Amygdala (tissue), 56 donors: Measurements from ENCODE around the gene RNASEH1.

ENCODE experiments used
- DNase-seq, 56 donors: peaks; one replicate each; lab custom pipeline; 2025; lab: John Stamatoyannopoulos, UW

RNASEH1 gene, protein sequence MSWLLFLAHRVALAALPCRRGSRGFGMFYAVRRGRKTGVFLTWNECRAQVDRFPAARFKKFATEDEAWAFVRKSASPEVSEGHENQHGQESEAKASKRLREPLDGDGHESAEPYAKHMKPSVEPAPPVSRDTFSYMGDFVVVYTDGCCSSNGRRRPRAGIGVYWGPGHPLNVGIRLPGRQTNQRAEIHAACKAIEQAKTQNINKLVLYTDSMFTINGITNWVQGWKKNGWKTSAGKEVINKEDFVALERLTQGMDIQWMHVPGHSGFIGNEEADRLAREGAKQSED

GRCh38 chr2:3558205-3559014 lies at the start of gene RNASEH1:
Gene RNASEH1 (minus strand): TSS chr2:3558333. CDS start chr2:3558260, 73 bp downstream.
- peak; percentile 70 to 98 (median 94) for DNase-seq

DNA sequence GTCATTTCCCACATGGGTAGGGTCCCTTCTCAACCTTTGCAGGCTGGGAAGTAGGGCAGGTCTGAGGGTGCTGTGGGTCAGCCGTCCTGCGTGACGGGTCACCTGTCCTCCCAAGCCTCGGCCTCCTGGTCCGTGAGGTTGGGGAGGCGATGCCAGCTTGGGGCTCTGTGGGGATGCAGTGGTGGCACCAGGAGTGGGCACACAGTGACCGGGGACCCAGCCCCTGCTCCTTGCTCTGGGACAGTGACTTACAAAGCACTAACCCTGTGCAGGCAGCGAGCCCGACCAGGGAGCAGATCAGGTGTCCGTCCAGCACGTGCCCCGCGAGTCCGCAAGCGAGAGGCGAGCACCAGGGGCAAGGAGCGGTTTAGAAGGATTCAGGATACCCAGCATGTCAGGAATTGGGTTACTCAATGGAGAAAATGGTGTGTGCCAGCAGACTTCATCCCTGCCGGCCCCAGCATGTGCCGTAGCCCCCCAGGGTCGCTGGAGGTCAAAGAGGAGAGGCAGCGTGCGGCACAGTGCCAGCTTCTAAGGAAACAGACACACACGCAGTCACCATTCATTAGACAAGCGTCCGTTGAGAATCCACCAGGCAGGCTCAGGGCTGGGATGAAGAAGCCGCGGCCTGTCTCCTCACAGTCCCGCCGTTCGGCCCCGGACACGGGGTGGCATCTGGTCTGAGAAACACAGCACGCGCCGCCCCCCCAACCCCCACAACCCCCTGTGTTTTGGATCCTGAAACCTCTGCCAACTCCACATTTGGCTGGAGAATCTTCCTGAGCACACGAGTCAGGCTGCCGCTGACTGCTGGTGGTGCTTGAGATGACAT lies 48.5 kb upstream of the RNASEH1 start:
- peak in 5 of 56 donors; percentile 10 to 41 (median 31) for DNase-seq

GRCh38 chr2:3606028-3606369 lies 47.9 kb upstream of the RNASEH1 start:
- no peak for DNase-seq

DNA sequence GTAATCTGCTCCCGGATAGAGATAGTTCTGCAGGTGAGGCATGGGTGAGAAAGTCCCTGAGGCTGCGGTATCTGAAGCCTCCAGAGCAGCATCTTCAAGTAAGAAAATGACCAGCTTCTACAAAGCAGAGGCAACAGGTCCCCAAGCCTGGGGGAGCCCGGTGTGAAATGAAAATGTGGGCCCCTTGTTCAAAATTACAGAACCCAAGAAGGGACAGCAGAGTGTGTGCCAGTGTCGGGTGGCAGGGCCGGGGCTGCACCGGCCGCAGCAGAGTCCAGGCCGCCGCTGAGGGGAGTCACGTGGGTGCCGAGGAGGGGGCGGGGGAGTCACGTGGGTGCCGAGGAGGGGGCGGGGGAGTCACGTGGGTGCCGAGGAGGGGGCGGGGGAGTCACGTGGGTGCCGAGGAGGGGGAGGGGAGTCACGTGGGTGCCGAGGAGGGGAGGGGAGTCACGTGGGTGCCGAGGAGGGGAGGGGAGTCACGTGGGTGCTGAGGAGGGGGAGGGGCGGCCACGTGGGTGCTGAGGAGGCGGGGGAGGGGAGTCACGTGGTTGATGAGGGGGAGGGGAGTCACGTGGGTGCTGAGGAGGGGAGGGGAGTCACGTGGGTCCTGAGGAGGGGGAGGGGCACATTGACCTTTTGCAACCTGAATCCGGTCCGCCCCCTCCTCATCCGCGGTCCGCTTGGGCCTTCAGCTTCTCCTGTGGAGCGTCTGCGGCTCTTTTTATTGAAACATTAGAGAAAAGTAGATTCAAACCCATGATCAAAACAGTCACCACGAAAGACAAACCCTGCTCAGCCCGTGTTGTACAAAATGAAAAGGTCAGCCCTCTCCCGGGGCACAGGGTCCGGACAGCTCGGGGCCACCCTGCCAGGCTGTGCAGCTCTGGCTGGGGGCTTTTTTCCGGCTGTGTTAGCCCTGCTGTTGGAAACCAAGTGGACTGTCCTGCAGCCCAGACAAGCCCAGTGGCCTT lies 47.1 kb upstream of the RNASEH1 start:
- peak in 17 of 56 donors; percentile 9 to 80 (median 44) for DNase-seq

DNA sequence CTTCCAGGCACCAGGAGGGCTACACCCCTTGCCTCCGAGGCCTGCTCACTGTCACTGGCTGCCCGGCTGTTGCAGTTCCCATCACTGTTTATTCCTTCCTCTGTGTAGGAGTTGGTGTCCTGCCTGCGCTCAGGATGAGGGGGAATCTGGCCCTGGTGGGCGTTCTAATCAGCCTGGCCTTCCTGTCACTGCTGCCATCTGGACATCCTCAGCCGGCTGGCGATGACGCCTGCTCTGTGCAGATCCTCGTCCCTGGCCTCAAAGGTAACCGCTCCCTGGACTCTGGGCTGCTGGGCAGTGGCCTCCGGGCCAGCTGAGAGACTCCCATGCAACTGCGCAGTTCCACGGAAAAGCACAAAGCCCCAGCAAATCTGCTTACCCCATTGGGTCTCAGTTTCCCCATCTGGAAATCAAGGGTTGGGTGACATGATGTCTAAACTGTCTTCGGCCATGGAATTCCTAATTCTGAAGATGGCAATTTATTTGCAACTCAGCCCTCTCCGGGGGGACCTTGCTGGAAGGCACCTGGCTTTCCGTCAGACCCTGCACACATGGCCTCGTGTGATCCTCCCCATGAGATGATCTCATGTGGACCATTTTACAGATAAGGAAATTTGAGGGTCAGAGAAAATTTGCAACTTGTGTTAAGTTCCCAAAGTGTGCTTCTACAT lies 46.2 kb upstream of the RNASEH1 start:
- DNase-seq, result no peak

GRCh38 chr2:3603536-3604206 lies 45.5 kb upstream of the RNASEH1 start:
- DNase-seq, result no peak

DNA sequence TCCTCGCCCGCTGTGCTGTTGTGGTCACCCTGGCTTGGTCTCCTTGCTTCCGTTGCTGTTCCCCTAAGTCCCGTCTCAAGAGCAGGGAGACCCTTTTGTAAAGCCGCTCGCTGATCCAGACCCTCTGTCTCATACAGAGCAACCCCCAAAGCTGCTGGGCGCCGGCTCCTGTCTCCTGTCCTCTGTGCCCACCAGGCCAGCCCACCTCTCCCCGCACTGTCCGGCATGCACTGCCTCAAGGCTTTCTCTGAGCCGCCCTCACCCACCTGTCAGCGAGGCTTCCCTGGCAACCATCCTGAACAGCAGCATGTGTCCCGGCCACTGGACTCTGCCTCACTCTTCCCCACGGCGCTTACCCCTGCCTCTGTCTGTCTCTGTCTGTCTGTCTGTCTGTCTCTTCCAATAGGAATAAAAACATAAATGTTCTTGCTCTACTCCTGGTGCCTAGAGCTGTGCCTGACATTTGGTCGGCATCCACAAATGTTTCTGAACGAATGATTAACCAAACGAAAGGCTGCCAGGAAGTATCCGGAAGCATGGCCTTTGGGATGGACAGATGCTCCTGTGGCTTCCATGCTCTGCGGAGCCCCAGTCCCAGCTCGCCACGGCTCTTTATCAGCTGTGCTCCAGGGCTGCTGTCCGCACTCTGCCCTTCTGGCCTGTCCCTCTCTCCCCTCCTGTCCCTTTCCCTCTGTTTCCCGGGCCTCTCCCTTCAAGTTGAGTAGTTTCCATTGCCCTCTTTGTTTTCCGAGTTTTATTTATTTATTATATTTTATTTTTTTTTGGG lies 44.6 kb upstream of the RNASEH1 start:
- no peak for DNase-seq

DNA sequence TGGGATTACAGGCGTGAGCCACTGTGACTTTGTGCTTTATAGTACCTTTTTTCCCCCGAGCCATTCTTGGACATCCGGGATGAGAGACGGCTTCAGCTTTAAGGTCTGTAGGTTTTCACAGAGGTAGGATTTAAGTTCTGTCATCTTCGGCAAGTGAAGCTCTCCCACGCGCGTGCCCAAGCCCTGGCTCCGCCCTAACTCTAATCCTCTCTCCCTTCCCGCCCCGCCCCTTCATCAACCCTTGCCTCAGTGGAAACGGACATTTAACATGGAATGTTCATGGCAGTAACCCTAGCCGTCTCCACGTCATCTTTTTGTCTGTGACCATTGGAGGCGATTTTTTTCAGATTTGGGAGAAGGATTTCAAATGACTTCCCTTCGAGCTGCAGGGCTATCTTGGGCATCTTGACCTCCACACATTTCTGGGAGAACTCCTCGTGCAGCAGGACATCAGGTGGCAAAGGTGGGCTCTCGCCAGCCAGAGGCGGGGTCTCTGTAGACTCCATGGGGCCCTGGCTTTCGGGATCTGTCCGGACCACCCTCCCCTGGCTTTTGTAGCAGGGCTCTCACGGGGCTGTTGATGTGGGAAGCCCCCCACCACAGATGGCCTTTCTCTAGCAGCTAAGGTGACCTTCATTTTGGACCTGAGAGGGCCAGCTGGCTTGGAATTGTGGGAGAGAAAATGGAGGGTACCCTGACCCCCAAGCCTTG lies 43.6 kb upstream of the RNASEH1 start:
- DNase-seq, result no peak

DNA sequence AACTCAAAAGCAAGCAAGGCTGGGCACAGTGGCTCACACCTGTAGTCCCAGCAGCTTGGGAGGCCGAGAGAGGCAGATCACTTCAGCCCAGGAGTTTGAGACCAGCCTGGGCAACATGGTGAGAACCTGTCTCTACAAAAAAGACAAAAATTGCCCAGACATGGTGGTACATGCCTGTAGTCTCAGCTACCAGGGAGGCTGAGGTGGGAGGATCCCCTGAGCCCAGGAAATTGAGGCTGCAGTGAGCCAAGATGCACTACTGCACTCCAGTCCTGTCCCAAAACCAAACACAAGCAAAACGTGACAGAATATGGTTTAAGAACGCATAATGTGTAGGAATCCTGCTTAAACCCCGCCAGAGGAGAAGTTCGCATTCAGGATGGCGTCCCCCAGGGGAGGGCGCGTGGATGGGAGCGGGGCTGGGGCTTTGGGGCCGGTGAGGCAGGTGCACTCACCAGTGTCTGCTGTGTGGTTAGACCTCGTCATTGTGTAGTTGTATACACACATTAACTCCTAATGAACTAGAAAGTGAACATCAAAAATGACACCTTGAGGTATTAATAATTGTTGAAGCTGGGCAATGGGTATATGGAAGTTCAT lies 42.2 kb upstream of the RNASEH1 start:
- no peak for DNase-seq

DNA sequence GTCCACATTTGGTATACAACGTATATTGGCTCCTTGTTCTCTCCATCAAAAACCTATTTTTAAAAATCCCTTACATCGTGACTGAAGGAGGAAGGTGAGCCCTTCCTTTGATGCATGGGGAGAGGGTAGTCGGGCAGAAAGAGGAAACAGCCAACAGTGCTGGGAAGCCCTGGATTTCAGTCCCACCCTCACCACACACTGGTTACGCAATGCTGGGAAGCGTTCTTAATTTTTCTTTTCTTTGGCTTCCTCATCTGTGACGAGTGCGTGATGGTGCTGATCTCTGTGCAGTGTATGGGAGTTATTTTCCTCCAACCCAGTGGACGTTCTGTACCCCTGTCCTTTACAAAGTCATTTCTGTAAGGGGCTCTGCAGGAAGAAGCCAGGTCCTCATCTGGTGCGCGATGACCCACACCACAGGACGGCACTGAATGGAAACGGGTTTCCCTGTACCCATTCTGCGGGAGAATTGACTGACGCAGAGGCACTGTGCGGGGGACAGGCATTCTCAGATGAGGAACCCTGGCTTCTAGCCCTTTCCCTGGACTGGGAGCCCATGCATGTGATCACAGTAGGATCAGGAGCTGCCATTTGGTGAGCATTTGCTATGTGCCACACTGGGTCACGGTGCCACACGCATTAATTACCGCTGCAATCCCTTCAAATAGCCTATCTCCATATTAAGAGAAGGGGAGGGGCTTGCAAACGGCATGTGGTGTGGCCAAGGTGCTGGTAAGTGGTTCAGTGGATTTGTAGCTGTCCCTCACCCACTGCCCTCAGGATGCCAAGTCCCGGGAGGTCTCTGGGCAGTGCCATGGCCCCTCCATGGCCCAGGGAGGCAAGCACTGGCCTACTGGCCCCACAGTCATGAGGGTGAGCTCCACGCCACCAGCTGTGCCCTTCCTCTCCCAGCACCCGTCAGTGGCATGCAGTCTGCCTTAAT lies 41.0 kb upstream of the RNASEH1 start:
- DNase-seq, result no peak

DNA sequence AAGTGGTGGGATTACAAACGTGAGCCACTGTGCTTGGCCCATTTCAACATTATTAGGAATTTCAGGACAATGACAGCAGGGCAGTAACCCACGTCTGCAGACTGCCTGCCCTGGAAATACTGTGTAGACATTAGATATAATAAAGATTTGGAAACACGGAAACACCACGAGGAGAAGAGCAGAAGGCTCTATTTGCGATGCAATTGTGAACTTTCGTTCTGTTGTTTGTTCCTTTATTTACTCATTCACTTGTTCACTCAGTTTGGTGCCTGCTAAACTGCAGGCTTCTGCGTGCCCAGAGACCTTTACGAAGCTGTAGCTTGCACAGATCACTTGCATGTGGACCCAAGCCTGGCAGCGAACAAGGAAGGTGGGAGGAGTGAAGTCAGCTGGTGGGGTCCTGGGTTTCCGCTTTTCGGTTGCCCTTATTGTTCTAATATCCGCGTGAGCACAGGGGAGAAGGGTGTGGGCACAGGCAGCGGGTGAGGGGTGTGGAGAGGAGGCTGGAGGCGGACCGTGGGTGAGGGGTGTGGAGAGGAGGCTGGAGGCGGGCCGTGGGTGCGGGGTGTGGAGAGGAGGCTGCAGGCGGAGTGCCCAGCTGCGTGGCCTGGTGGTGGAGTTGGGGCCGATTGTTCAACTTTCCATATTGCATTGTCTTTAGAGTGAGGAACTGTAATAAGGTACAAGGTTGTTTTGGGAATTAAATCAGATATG lies 40.2 kb upstream of the RNASEH1 start:
- no peak for DNase-seq

DNA sequence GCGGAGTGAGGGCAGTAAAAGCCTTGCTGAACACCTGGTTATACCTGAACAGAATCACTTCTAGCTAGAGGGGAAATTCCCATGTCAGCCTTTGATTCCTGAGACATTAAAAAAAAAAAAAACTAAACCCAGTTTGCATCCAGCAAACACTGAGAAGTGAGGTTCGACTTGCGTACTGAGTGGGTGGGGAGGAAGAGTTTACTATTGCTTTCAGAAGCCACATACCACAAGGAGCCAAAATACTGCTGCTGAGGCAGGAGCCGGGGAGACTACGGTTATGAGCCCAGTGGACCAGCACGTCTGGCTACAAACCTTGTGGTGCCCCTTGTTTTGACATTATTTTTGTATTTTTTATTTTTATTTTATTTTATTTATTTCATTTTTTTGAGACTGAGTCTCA lies 39.4 kb upstream of the RNASEH1 start:
- DNase-seq, result no peak

DNA sequence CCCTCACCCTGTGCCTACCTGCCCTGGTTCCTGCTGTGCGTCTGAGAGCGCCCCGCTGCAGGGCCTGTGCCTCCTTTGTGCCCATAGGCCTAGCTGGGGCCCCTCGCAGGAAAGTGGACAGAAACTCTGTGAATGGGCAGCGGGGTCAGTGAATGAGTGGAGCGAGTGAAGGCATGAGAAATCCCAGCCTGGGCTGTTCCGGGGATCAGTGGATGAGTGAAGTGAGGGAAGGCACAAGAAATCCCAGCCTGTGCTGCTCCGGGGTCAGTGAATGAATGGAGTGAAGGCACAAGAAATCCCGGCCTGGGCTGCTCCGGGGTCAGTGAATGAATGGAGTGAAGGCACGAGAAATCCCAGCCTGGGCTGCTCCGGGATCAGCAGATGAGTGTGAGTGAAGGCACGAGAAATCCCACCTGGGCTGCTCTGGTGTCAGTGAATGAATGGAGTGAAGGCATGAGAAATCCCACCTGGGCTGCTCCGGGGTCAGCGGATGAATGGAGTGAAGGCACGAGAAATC lies 38.8 kb upstream of the RNASEH1 start:
- no peak for DNase-seq

GRCh38 chr2:3595985-3596384 lies 37.9 kb upstream of the RNASEH1 start:
- DNase-seq, result no peak

GRCh38 chr2:3595404-3595803 lies 37.3 kb upstream of the RNASEH1 start:
- DNase-seq, result no peak
